Measurements from ENCODE around the gene GABBR2. TPM values are rescaled to one million over a fixed set of nuclear protein-coding genes. Genes with fewer than 3 reads are reported as not detected.

GABBR2 gene
- total and polyA plus RNA-seq, 8 donors, result 0.41 to 2.3 (median 0.79) TPM

- H3K4me1 ChIP-seq, result no peaks in the 10 kb centered on the region
- no peak for ATAC-seq
- H3K27me3 ChIP-seq, result no peaks in the 10 kb centered on the region
- no peak for TF ChIP-seq CTCF (IDR thresholded peaks at IDR 0.05)
- H3K4me3 ChIP-seq, result no peak overlapping the region
- intact Hi-C loops (cut with DNase I), result no loop called here
- no peaks in the 10 kb centered on the region for H3K36me3 ChIP-seq
- DNase-seq, result no peak
- no peaks in the 10 kb centered on the region for H3K9me3 ChIP-seq
- H3K27ac ChIP-seq, result no peak overlapping the region
Measured at GRCh38 chr9:98500337-98500919, 208.3 kb downstream of the GABBR2 start.

GRCh38 chr9:98495530-98495929 is 213.2 kb downstream of the GABBR2 start:
- Histone ChIP-seq H3K9me3 (no peaks in the 10 kb centered on the region), H3K27ac (no peak overlapping the region), H3K27me3 (no peaks in the 10 kb centered on the region), H3K4me3 (no peak overlapping the region), H3K4me1 (no peaks in the 10 kb centered on the region), H3K36me3 (no peaks in the 10 kb centered on the region)
- DNase-seq, result no peak
- TF ChIP-seq CTCF (IDR thresholded peaks at IDR 0.05), result no peak
- intact Hi-C loops (cut with DNase I), result no loop called here
- no peak for ATAC-seq

GRCh38 chr9:98494852-98495251 is 213.9 kb downstream of the GABBR2 start:
- Histone ChIP-seq H3K36me3 (no peaks in the 10 kb centered on the region), H3K4me3 (no peak overlapping the region), H3K4me1 (no peaks in the 10 kb centered on the region), H3K9me3 (no peaks in the 10 kb centered on the region), H3K27ac (no peak overlapping the region), H3K27me3 (no peaks in the 10 kb centered on the region)
- no peak for ATAC-seq
- DNase-seq, result no peak
- no peak for TF ChIP-seq CTCF (IDR thresholded peaks at IDR 0.05)
- intact Hi-C loops (cut with DNase I), result no loop called here

- Histone ChIP-seq H3K36me3 (no peaks in the 10 kb centered on the region), H3K27me3 (no peaks in the 10 kb centered on the region), H3K9me3 (no peaks in the 10 kb centered on the region), H3K4me1 (no peaks in the 10 kb centered on the region), H3K27ac (no peak overlapping the region), H3K4me3 (no peak overlapping the region)
- ATAC-seq (no peak), DNase-seq (no peak)
- intact Hi-C loops (cut with DNase I), result no loop called here
- TF ChIP-seq CTCF (IDR thresholded peaks at IDR 0.05), result no peak
Measured at GRCh38 chr9:98491828-98492227, 216.9 kb downstream of the GABBR2 start.

- DNase-seq, result no peak
- H3K36me3 ChIP-seq, result no peaks in the 10 kb centered on the region
- no peak overlapping the region for H3K4me3 ChIP-seq
- intact Hi-C loops (cut with DNase I), result no loop called here
- H3K27me3 ChIP-seq, result no peaks in the 10 kb centered on the region
- no peak for ATAC-seq
- no peak for TF ChIP-seq CTCF (IDR thresholded peaks at IDR 0.05)
- no peak overlapping the region for H3K27ac ChIP-seq
- no peaks in the 10 kb centered on the region for H3K9me3 ChIP-seq
- no peaks in the 10 kb centered on the region for H3K4me1 ChIP-seq
Measured at GRCh38 chr9:98491231-98491651, 217.5 kb downstream of the GABBR2 start.

All from left lung (tissue), 10 donors.